Tibial nerve (tissue), 4 donors: Measurements from ENCODE around the gene PRM1. TPM values are rescaled to one million over a fixed set of nuclear protein-coding genes. Genes with fewer than 3 reads are reported as not detected.

Source experiments
- DNase-seq, 2 donors: peaks; one replicate each; pipeline ENCODE4 v3.0.0-alpha.2; 2019; ENCODE audit warnings: low spot score in 2 of 2
- H3K27ac ChIP-seq, 4 donors: fragments of 200-600 bp; sonication (generic) in 3 of 4; one replicate each; pipeline ENCODE4 v1.5.1; 2017 to 2019; ENCODE audit warnings: mild to moderate bottlenecking in 1 of 4
- H3K27me3 ChIP-seq, 2 donors: fragments of 200-600 bp; sonication (generic) in 1 of 2; one replicate each; pipeline versions ENCODE4 v1.5.1 to v1.6.0; 2017 to 2019
- H3K36me3 ChIP-seq, 3 donors: fragments of 200-600 bp; sonication (generic); one replicate each; pipeline ENCODE4 v1.5.1; 2018 to 2019
- H3K4me1 ChIP-seq, 4 donors: fragments of 200-600 bp; sonication (generic) in 3 of 4; one replicate each; pipeline ENCODE4 v1.5.1; 2017 to 2019
- H3K4me3 ChIP-seq, 4 donors: fragments of 200-600 bp; sonication (generic) in 3 of 4; one replicate each; pipeline ENCODE4 v1.5.1; 2017 to 2019; ENCODE audit warnings: mild to moderate bottlenecking in 1 of 4, moderate library complexity in 1 of 4
- H3K9me3 ChIP-seq, 4 donors: fragments of 200-600 bp; sonication (generic) in 3 of 4; one replicate each; pipeline ENCODE4 v1.5.1; 2017 to 2019
- EP300 ChIP-seq, 2 donors: sonication (generic); formaldehyde crosslinking; IDR thresholded peaks; one replicate each; pipeline ENCODE4 v1.6.1; 2017; ENCODE audit warnings: antibody characterized with exemption in 2 of 2, mild to moderate bottlenecking in 1 of 2
- POLR2A ChIP-seq, 2 donors: fragments of 450-650 bp; IDR thresholded peaks; one replicate each; pipeline ENCODE4 v1.6.1; 2017; ENCODE audit warnings: antibody characterized with exemption in 2 of 2, mild to moderate bottlenecking in 2 of 2, moderate library complexity in 2 of 2
- WGBS, 2 donors: methylation state at CpG; one replicate each; pipeline ENCODE4 v1.1.5; 2018; 5-methylcytosine and 5-hydroxymethylcytosine counted together
- total RNA-seq, 4 donors: library from RNA; depleted of rRNA; stranded (reverse); fragments of >200 nt; gene quantifications; one replicate each; pipeline ENCODE4 v1.1.0, GENCODE V29; 2016
- TF ChIP-seq, protein P1 (sequence below), 5 experiments: fragments of 200-600 bp in 3 of 5; fragments of 450-650 bp in 2 of 5; sonication (generic) in 3 of 5; IDR thresholded peaks; one replicate each; pipeline ENCODE4 v1.5.1; 2016 to 2019; ENCODE audit warnings: antibody characterized with exemption in 5 of 5, mild to moderate bottlenecking in 3 of 5, moderate library complexity in 2 of 5

The PRM1 gene
- total RNA-seq, 4 donors from 2014 or later: not detected

DNA sequence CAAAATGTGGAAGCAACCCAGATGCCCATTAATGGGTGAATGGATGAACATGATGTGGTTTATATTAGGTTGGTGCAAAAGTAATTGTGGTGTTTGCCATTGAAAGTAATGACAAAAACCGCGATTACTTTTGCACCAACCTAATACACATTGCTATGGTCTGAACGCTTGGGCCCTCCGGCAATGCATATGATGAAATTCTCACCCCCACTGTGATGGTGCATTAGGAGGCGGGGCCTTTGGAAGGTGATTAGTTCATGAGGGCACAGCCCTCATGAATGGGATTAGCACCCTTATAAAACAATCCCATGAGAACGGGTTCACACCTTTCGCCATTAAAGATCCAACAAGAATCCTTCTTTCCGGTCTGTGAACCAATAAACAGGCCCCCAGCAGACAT is 25.3 kb upstream of the PRM1 start:
- no peaks in the 10 kb centered on the region for H3K9me3 ChIP-seq
- no peak overlapping the region for H3K4me3 ChIP-seq
- TF ChIP-seq POLR2A (IDR thresholded peaks at IDR 0.05) (no peak), EP300 (IDR thresholded peaks at IDR 0.05) (no peak)
- TF ChIP-seq, protein P1, sequence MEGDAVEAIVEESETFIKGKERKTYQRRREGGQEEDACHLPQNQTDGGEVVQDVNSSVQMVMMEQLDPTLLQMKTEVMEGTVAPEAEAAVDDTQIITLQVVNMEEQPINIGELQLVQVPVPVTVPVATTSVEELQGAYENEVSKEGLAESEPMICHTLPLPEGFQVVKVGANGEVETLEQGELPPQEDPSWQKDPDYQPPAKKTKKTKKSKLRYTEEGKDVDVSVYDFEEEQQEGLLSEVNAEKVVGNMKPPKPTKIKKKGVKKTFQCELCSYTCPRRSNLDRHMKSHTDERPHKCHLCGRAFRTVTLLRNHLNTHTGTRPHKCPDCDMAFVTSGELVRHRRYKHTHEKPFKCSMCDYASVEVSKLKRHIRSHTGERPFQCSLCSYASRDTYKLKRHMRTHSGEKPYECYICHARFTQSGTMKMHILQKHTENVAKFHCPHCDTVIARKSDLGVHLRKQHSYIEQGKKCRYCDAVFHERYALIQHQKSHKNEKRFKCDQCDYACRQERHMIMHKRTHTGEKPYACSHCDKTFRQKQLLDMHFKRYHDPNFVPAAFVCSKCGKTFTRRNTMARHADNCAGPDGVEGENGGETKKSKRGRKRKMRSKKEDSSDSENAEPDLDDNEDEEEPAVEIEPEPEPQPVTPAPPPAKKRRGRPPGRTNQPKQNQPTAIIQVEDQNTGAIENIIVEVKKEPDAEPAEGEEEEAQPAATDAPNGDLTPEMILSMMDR (IDR thresholded peaks at IDR 0.05): no peak
- no peak for DNase-seq
- no peaks in the 10 kb centered on the region for H3K27me3 ChIP-seq
- WGBS, 2 donors: 84 to 88% methylated on average over 8 of the region's 8 CpGs
- H3K27ac ChIP-seq: no peak overlapping the region
- no peaks in the 10 kb centered on the region for H3K36me3 ChIP-seq
- peaks cover 0 to 3% (median 0%) of the 10 kb centered on the region in 4 donors for H3K4me1 ChIP-seq

DNA sequence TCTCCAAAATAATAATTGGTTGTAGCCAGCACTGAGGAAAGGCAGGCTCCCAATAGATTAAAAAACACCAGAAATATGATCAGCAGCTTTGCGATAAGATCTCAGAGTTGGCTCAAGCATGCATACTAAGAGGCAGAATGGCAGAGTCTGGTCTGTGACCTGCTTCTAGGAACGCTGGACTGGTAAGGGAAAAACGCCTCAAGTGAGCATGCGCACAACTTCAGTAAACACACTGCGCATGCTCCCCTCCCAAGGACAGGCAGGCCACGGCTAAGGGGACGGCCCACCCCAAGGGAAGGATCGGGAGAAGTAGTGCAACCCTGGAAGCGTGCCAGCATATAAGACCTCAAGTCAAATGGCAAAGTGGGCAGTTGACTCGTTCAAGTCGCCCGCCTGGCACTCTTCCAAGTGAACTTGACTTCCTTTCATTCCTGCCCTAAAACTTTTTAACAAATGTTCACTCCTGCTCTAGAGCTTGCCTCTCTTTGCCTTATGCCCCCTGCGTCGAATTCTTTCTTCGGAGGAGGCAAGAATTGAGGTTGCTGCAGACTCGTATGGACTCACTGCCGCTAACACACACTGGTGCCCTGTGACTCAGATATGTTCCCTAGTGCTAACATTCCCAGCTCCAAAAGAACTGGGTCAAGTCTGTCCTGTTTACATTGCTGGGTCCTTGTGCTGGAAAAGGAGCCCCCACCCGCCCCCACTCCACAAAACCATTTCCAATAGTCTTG is 22.4 kb upstream of the PRM1 start:
- Histone ChIP-seq H3K4me3 (no peak overlapping the region), H3K4me1 (peaks cover 0 to 3% (median 0%) of the 10 kb centered on the region in 4 donors), H3K9me3 (no peaks in the 10 kb centered on the region), H3K27ac (peak overlapping the region in 1 of 4 donors; percentile 42), H3K27me3 (no peaks in the 10 kb centered on the region), H3K36me3 (no peaks in the 10 kb centered on the region)
- 39 to 50% methylated on average over 18 of the region's 18 CpGs for WGBS, 2 donors
- DNase-seq: no peak
- TF ChIP-seq EP300 (IDR thresholded peaks at IDR 0.05) (no peak), POLR2A (IDR thresholded peaks at IDR 0.05) (no peak)
- TF ChIP-seq, protein P1 (IDR thresholded peaks at IDR 0.05): no peak

DNA sequence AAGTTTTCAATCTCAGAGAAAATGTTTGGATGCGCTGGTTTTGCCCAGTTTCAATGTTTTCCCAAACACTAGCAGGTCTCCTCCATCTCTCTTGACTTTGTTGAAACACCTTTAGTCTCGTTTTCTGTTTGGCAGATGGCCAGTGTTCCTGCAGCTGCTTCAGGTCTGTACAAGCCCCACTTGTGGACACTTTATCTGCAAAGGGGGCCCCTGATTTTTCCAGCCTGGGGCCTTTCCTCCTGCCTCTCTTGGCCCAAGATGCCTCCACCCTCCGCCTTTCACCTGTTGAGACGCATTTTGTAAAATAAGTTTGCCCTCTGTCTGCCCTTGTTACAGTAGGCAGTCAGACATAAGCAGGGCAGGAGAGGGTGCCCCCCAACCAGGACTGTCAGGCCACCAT is 21.8 kb upstream of the PRM1 start:
- Histone ChIP-seq H3K4me3 (no peak overlapping the region), H3K27me3 (no peaks in the 10 kb centered on the region), H3K27ac (no peak overlapping the region), H3K36me3 (no peaks in the 10 kb centered on the region), H3K4me1 (peaks cover 0 to 3% (median 2%) of the 10 kb centered on the region in 4 donors), H3K9me3 (no peaks in the 10 kb centered on the region)
- DNase-seq: no peak
- no peak for TF ChIP-seq EP300 (IDR thresholded peaks at IDR 0.05)
- TF ChIP-seq, protein P1 (IDR thresholded peaks at IDR 0.05): no peak
- TF ChIP-seq POLR2A (IDR thresholded peaks at IDR 0.05): no peak
- 83 to 87% methylated on average over 4 of the region's 4 CpGs for WGBS, 2 donors

DNA sequence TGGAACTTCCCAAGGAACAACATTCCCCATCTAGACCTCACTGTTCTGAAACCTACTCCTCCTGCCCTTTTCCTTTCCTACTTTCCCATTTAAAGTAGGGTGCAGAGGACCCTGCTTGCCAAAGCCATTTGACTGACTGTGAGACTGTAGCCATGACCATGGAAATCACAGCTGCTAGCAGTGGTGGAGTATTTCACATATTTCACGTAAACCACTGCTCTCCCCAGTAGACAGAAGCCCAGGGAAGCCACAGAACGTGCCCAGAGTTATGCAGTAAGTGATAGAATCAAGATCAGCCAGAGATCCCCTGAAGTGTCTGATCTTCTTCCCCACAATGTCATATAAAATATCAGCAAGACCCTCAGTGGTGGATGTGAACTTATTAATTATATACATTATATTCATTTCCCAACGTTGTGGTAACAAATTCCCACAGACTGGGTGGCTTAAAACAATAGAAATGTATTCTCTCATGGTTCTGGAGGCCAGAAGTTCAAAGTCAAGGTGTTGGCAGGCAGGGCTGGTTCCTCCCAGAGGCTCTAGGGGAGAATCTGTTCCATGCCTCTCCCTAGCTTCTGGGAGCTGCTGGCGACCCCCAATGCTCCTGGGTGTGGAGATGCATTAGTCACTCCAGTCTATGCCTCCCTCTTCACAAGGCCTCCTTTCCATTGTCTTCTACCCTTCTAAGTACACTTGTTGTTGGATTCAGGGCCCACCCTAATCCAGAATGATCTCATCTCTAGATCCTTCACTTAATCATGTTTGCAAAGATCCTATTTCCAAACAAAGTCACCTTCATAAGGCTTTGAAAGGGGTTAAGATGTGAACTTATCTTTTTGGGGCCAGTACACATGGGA is 20.7 kb upstream of the PRM1 start:
- no peak overlapping the region for H3K4me3 ChIP-seq
- 61 to 65% methylated on average over 4 of the region's 4 CpGs for WGBS, 2 donors
- H3K36me3 ChIP-seq: no peaks in the 10 kb centered on the region
- H3K27ac ChIP-seq: no peak overlapping the region
- H3K27me3 ChIP-seq: no peaks in the 10 kb centered on the region
- no peak for TF ChIP-seq POLR2A (IDR thresholded peaks at IDR 0.05)
- no peak for TF ChIP-seq EP300 (IDR thresholded peaks at IDR 0.05)
- TF ChIP-seq, protein P1 (IDR thresholded peaks at IDR 0.05): no peak
- DNase-seq: no peak
- no peaks in the 10 kb centered on the region for H3K9me3 ChIP-seq
- peaks cover 0 to 14% (median 12%) of the 10 kb centered on the region in 4 donors for H3K4me1 ChIP-seq

DNA sequence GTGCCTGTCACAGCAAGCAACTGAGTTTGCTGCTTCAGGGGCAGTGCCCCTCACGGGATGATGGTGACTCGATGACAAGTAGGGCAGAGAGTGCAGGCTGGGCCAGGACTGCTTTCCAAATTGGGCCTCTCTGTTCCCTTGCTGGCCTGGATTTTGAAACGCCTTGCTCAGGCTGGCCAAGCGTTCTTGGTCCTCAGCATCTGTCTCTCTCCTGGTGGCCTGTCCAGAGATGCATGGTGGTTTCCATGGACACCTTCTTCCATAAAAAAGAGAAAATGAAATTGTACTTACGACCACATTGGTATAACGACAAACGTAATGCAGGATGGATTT is 19.4 kb upstream of the PRM1 start:
- Histone ChIP-seq H3K27ac (no peak overlapping the region), H3K4me1 (peaks cover 0 to 14% (median 13%) of the 10 kb centered on the region in 4 donors), H3K27me3 (no peaks in the 10 kb centered on the region), H3K4me3 (no peak overlapping the region), H3K36me3 (no peaks in the 10 kb centered on the region), H3K9me3 (no peaks in the 10 kb centered on the region)
- WGBS, 2 donors: 88 to 91% methylated on average over 6 to 7 of the region's 7 CpGs
- no peak for DNase-seq
- TF ChIP-seq EP300 (IDR thresholded peaks at IDR 0.05) (no peak), POLR2A (IDR thresholded peaks at IDR 0.05) (no peak)
- TF ChIP-seq, protein P1 (IDR thresholded peaks at IDR 0.05): no peak
